Measurements from ENCODE around the gene MTHFD2L. TPM values are rescaled to one million over a fixed set of nuclear protein-coding genes. Genes with fewer than 3 reads are reported as not detected.
"Not testable (repeated sequence)": the region's sequence is repeated elsewhere in the genome, so short reads cannot be mapped to it uniquely, and the experiment has no call there.

MTHFD2L gene
- total RNA-seq, 1 donor from 2014 or later, result 21.4 TPM

- no peak for DNase-seq (ENCODE audit: low read depth in 2 of 2)
These were observed 173.3 kb downstream of the MTHFD2L start for GRCh38 chr4:74331252-74331651.

GRCh38 chr4:74331944-74332343, 174.0 kb downstream of the MTHFD2L start:
- DNase-seq (ENCODE audit: low read depth in 2 of 2), result no peak

GRCh38 chr4:74334636-74335035, 176.7 kb downstream of the MTHFD2L start:
- no peak for DNase-seq (ENCODE audit: low read depth in 2 of 2)

GRCh38 chr4:74335341-74336021, 177.6 kb downstream of the MTHFD2L start:
- DNase-seq (ENCODE audit: low read depth in 2 of 2), result no peak

- DNase-seq (ENCODE audit: low read depth in 2 of 2), result no peak
These were observed 180.9 kb downstream of the MTHFD2L start for GRCh38 chr4:74338792-74339333.

- DNase-seq (ENCODE audit: low read depth in 2 of 2), result no peak
These were observed 181.6 kb downstream of the MTHFD2L start for GRCh38 chr4:74339501-74339900.

- DNase-seq (ENCODE audit: low read depth in 2 of 2), result not testable (repeated sequence)
These were observed 182.5 kb downstream of the MTHFD2L start for GRCh38 chr4:74340421-74340820.

- DNase-seq (ENCODE audit: low read depth in 2 of 2), result no peak
These were observed 186.1 kb downstream of the MTHFD2L start for GRCh38 chr4:74344031-74344430.

Other genes starting within 250 kb of the MTHFD2L start
- gene PF4, start 176.1 kb upstream of the MTHFD2L start, total RNA-seq, result not detected in 2 replicates
- gene PPBP, start 169.9 kb upstream of the MTHFD2L start, total RNA-seq, result not detected in 2 replicates
- under 0.01 and 0.22 TPM in 2 replicates for gene CXCL5, start 159.4 kb upstream of the MTHFD2L start, total RNA-seq
- 0.22 and 0.79 TPM in 2 replicates for gene CXCL3, start 119.4 kb upstream of the MTHFD2L start, total RNA-seq
- gene CXCL2, start 58.9 kb upstream of the MTHFD2L start, total RNA-seq, result 2.0 and 6.0 TPM in 2 replicates
- gene EPGN, start 150.4 kb downstream of the MTHFD2L start, total RNA-seq, result under 0.01 TPM in 1 of 2 replicates, not detected in the other
- gene EREG, start 207.0 kb downstream of the MTHFD2L start, total RNA-seq, result not detected in 2 replicates